ENCODE data around the gene BMP10. TPM values are rescaled to one million over a fixed set of nuclear protein-coding genes. Genes with fewer than 3 reads are reported as not detected.

The BMP10 gene
- total RNA-seq, 1 experiment from 2014 or later: not detected

GRCh38 chr2:68834737-68835376 lies 36.3 kb downstream of the BMP10 start:
- Histone ChIP-seq H3K4me2 (ENCODE audit: low read length) (no peak overlapping the region), H3K36me3 (ENCODE audit: low read depth, low read length) (no peaks in the 10 kb centered on the region), H3F3A (ENCODE audit: low read length, unreplicated experiment) (no peaks in the 10 kb centered on the region), H3K9me2 (replicated peaks; ENCODE audit: low read length) (no peaks in the 10 kb centered on the region), H3K9ac (ENCODE audit: low read length) (no peak overlapping the region), H3K27me3 (ENCODE audit: low read length) (no peaks in the 10 kb centered on the region), H2AFZ (ENCODE audit: low read length) (no peak overlapping the region), H3K27ac (ENCODE audit: low read length) (no peak overlapping the region), H3K79me2 (ENCODE audit: low read length) (no peaks in the 10 kb centered on the region), H3K9me3 (ENCODE audit: low read length) (no peaks in the 10 kb centered on the region), H3K4me3 (ENCODE audit: low read length) (no peak overlapping the region), H3K4me1 (ENCODE audit: insufficient read depth, low read length) (peaks cover 14% of the 10 kb centered on the region), H4K20me1 (ENCODE audit: low read length) (no peaks in the 10 kb centered on the region)
- no peak for TF ChIP-seq EZH2 (IDR thresholded peaks at IDR 0.05; ENCODE audit: low read length, unreplicated experiment)
- DNase-seq: no peak
- POLR2A ChIA-PET (ENCODE audit: unreplicated experiment): no interaction called here
- intact Hi-C loops (cut with micrococcal nuclease): loop anchor here (5.0 kb wide), 3 partner anchors 83 to 342 kb away; no protein-coding TSS in a partner anchor
- BruUV-seq (replicated peaks): no TSS peak
- no peak for ATAC-seq
- CTCF ChIA-PET: no interaction called here

GRCh38 chr2:68833162-68833561 lies 38.0 kb downstream of the BMP10 start:
- TF ChIP-seq CTCF (conservative IDR thresholded peaks at IDR 0.05; ENCODE audit: low read depth, low read length) (no peak), EZH2 (IDR thresholded peaks at IDR 0.05; ENCODE audit: low read length, unreplicated experiment) (no peak), EZH2phosphoT487 (IDR thresholded peaks at IDR 0.05; ENCODE audit: borderline replicate concordance, low read length) (no peak)
- intact Hi-C loops (cut with micrococcal nuclease): no loop called here
- no peaks in the 10 kb centered on the region for H3K9me2 ChIP-seq (replicated peaks; ENCODE audit: low read length)
- no peaks in the 10 kb centered on the region for H3K27me3 ChIP-seq (ENCODE audit: low read length)
- H3K9me3 ChIP-seq (ENCODE audit: low read length): no peaks in the 10 kb centered on the region
- H3K36me3 ChIP-seq (ENCODE audit: low read depth, low read length): no peaks in the 10 kb centered on the region
- no peak overlapping the region for H3K9ac ChIP-seq (ENCODE audit: low read length)
- no peak overlapping the region for H3K27ac ChIP-seq (ENCODE audit: low read length)
- H4K20me1 ChIP-seq (ENCODE audit: low read length): no peaks in the 10 kb centered on the region
- CTCF ChIA-PET: no interaction called here
- POLR2A ChIA-PET (ENCODE audit: unreplicated experiment): no interaction called here
- H3K4me1 ChIP-seq (ENCODE audit: insufficient read depth, low read length): peaks cover 26% of the 10 kb centered on the region
- no peaks in the 10 kb centered on the region for H3K79me2 ChIP-seq (ENCODE audit: low read length)
- no peak for DNase-seq
- no peak overlapping the region for H2AFZ ChIP-seq (ENCODE audit: low read length)
- no peaks in the 10 kb centered on the region for H3F3A ChIP-seq (ENCODE audit: low read length, unreplicated experiment)
- no peak for ATAC-seq
- BruUV-seq (replicated peaks): no TSS peak
- H3K4me2 ChIP-seq (ENCODE audit: low read length): no peak overlapping the region; the same call in 1 of the 2 replicates
- H3K4me3 ChIP-seq (ENCODE audit: low read length): no peak overlapping the region

- no peaks in the 10 kb centered on the region for H3K79me2 ChIP-seq (ENCODE audit: low read length)
- intact Hi-C loops (cut with micrococcal nuclease): no loop called here
- no TSS peak for BruUV-seq (replicated peaks)
- H3K4me3 ChIP-seq (ENCODE audit: low read length): no peak overlapping the region
- TF ChIP-seq EZH2phosphoT487 (IDR thresholded peaks at IDR 0.05; ENCODE audit: borderline replicate concordance, low read length) (no peak), EZH2 (IDR thresholded peaks at IDR 0.05; ENCODE audit: low read length, unreplicated experiment) (no peak), CTCF (conservative IDR thresholded peaks at IDR 0.05; ENCODE audit: low read depth, low read length) (no peak)
- no peaks in the 10 kb centered on the region for H3K9me2 ChIP-seq (replicated peaks; ENCODE audit: low read length)
- no peaks in the 10 kb centered on the region for H4K20me1 ChIP-seq (ENCODE audit: low read length)
- peaks cover 26% of the 10 kb centered on the region for H3K4me1 ChIP-seq (ENCODE audit: insufficient read depth, low read length)
- ChIA-PET CTCF (no interaction called here), POLR2A (ENCODE audit: unreplicated experiment) (no interaction called here)
- no peak overlapping the region for H3K27ac ChIP-seq (ENCODE audit: low read length)
- H3K9ac ChIP-seq (ENCODE audit: low read length): no peak overlapping the region
- ATAC-seq (peak; percentile 43), DNase-seq (peak; percentile 74)
- no peaks in the 10 kb centered on the region for H3K27me3 ChIP-seq (ENCODE audit: low read length)
- peak overlapping the region; percentile 22; the same call in 1 of the 2 replicates for H2AFZ ChIP-seq (ENCODE audit: low read length)
- H3K9me3 ChIP-seq (ENCODE audit: low read length): no peaks in the 10 kb centered on the region
- no peaks in the 10 kb centered on the region for H3K36me3 ChIP-seq (ENCODE audit: low read depth, low read length)
- no peaks in the 10 kb centered on the region for H3F3A ChIP-seq (ENCODE audit: low read length, unreplicated experiment)
- peak overlapping the region; percentile 22 for H3K4me2 ChIP-seq (ENCODE audit: low read length)
These were observed 38.8 kb downstream of the BMP10 start for GRCh38 chr2:68832233-68832869.

All from PC-3 (cell line).